ENCODE data around the gene EFHD1. TPM values are rescaled to one million over a fixed set of nuclear protein-coding genes. Genes with fewer than 3 reads are reported as not detected.

Gene EFHD1
- total and polyA plus RNA-seq, 9 of the 15 experiments (the other 6 are each of a cell fraction or from before 2014, with no cell fraction given), result 0.66 to 9.1 (median 2.0) TPM

GRCh38 chr2:232610081-232610480 is 23.3 kb upstream of the EFHD1 start:
- no peaks in the 10 kb centered on the region for H4K20me1 ChIP-seq (replicated peaks; ENCODE audit: control insufficient read depth, insufficient read depth, low read length)
- no peak overlapping the region for H2AFZ ChIP-seq (ENCODE audit: low read depth, low read length)
- CTCF ChIA-PET (ENCODE audit: low intra/inter-chr PET ratio), result no interaction called here
- no peak for FAIRE-seq
- no peaks in the 10 kb centered on the region for H3K9me3 ChIP-seq (replicated peaks; ENCODE audit: control insufficient read depth, insufficient read depth, low read depth, low read length)
- H3K27ac ChIP-seq (ENCODE audit: extremely low read depth, low read depth, low read length), result no peak overlapping the region
- no peaks in the 10 kb centered on the region for H3K36me3 ChIP-seq (ENCODE audit: control insufficient read depth, insufficient read depth, low read length)
- H3K9me1 ChIP-seq (ENCODE audit: control insufficient read depth, insufficient read depth, low read length), result no peaks in the 10 kb centered on the region
- WGBS (ENCODE audit: insufficient coverage, low coverage, missing lambda C conversion rate), result 21% methylated on average over 2 of the region's 3 CpGs
- BruUV-seq (replicated peaks), result no TSS peak
- intact Hi-C loops (cut with micrococcal nuclease) (no loop called here), in situ Hi-C loops (cut with MboI) (loop anchor here (25.0 kb wide), 1 partner anchor 652 kb away; the partner anchor contains the start of gene ATG16L1)
- no peak for ATAC-seq
- H3K79me2 ChIP-seq (ENCODE audit: control insufficient read depth, insufficient read depth, low read length), result no peaks in the 10 kb centered on the region
- TF ChIP-seq GABPB2 (CRISPR knock-in tag; conservative IDR thresholded peaks at IDR 0.05) (no peak), FUS (optimal IDR thresholded peaks at IDR 0.05; ENCODE audit: low read depth, low read length) (no peak), HES1 (IDR thresholded peaks at IDR 0.05; ENCODE audit: low read depth) (no peak), ZNF316 (IDR thresholded peaks at IDR 0.05) (no peak), FOXP4 (CRISPR knock-in tag; IDR thresholded peaks at IDR 0.05; ENCODE audit: borderline replicate concordance) (no peak)
- POLR2A ChIA-PET, result interaction anchor here (0.5 kb wide), 1 partner anchor 11 kb away, joined by 3 read pairs; no protein-coding TSS in a partner anchor
- DNase-seq (ENCODE audit: extremely low read depth in 1 of 4, low spot score in 3 of 4), result no peak
- H3K4me1 ChIP-seq (replicated peaks in 1 of 2; ENCODE audit: control insufficient read depth in 2 of 2, insufficient read depth in 2 of 2, low read length in 2 of 2), result peaks cover 0 to 14% of the 10 kb centered on the region in 2 experiments; a peak in 3 of 5 replicates
- no peak overlapping the region for H3K9ac ChIP-seq (ENCODE audit: insufficient read depth in 1 of 2, low read depth in 2 of 2, low read length in 2 of 2)
- H3K27me3 ChIP-seq (ENCODE audit: control insufficient read depth in 2 of 2, insufficient read depth in 2 of 2, low read length in 2 of 2), result no peaks in the 10 kb centered on the region
- no peak overlapping the region for H3K4me3 ChIP-seq
- H3K4me2 ChIP-seq (ENCODE audit: insufficient read depth, low read length), result no peak overlapping the region

All from K562 (cell line).